Smooth muscle cell of the brain vasculature (primary cell): ENCODE measurements around the gene ATF3.

Experiments
- DNase-seq: peaks from one replicate; pipeline ENCODE4 v3.0.0-alpha.2; 2012; ENCODE audit warnings: low read depth, low spot score

The ATF3 gene

DNA sequence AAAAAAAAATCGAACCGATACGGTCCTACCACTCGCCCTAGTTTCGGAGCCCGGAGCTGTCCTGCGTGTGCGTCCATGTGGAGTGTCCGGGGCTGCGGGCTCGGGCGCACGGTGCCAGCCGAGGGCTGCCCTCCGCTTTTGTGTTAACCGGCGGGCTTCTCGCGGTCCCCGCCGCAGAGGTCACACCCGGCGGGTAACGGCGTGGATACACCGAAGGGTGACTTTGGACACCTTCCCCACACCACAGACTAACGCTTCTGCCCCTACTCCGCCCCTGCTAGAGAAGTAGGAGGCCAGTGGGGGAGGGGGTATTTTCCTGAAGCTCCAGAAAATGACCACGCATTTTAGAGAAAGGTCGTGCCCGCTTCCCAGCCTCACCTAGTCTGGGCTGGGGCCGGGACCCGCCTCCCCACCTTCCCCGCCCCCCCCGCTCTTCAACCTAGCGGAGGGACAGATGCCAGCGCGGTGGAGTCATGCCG is 609 bp upstream of the ATF3 start:
- no peak for DNase-seq

DNA sequence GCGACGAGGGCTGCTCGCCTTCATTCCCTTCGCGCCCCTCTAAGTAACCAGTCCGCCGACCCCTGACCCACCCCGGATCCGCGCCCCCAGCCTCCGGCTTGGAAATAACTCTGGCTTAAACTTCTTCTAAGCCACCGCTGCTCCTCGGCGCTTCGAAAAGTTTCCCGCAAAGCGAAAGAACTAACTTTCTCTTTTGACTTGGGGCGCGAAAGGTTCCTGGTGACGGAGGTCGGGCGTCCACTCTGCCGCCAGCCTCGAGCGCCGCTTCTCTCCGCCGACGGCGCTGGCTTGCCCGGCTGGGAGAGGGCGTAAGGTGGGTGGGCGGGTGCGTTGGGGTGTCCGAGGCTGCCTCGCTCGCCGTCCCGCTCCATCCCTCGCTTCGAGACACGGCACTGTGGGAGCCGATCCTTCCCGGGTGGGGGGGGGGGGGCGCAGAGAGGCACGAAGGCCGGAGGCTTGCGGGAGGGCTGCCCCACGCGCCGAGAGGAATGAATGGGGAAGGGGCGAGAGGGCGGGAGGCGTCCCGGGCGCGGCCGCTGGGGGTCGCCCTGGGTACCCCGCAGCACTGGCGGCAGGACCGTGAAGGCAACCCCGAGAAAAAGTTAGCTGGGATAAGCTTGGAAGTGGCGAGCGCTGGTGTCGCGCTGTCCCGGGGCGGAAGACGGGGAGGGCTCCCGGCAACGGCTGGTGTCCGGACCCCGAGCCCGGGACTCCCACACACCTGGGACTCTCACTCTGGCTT is 569 bp downstream of the ATF3 start:
- no peak for DNase-seq

DNA sequence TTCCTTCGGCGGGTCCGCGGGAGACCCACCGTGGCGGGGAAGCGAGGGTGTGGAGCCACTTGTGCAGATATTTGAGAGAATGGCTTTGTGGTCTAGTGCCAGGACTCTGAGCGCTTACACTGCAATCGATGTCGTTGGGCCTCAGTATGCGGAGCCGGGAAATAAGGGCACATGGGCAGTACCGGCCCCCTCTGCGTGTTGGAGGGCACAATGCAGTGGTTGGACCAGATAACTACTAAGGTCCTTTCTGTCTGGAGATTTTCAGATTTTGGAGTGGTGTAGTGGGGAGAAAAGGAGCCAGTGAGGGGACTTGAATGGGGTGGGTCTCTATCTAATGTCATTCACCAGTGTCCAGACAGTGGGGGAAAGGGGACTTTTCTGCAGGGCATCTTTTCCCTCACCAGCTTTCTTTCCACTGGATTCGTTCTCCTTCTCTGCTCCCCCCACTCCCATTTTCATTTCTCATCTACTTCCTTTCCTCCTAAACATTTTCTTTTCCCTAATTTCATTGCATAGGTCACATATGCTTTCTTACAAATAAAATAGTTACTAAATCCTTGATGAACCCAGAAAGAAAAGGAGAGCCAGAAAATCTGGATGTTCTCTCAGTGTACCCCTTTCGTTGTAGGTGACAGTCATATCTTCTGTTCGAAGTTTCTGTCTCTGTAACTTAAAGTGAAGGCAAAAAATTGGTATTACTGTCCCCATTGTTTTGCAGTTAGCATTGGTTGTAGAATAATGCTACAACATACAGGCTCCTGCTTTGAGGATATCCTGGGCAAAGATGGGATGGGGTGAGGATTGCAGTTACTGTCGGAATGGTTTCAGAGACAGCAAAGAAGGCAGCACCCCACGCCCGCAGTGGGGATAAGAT is 1.4 kb downstream of the ATF3 start:
- no peak for DNase-seq

DNA sequence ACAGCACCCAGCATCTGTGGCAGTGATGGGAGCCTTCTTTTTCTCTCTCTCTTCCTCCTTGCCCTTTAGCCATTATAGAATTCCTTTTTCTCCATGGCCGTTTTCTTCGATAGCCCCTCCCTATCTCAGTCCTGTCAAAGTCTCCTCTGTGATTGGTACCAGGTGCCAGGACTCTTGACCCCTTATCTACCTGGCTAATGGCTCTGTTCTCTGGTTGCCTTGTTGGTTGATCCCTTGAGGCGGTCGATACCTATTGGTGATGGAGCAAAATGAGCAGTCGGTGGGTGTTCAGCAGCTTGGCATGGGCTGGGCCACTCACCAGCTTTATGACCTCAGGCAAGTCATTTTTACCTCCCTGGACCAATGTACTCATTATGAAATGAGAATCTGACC is 2.0 kb downstream of the ATF3 start:
- DNase-seq = no peak

DNA sequence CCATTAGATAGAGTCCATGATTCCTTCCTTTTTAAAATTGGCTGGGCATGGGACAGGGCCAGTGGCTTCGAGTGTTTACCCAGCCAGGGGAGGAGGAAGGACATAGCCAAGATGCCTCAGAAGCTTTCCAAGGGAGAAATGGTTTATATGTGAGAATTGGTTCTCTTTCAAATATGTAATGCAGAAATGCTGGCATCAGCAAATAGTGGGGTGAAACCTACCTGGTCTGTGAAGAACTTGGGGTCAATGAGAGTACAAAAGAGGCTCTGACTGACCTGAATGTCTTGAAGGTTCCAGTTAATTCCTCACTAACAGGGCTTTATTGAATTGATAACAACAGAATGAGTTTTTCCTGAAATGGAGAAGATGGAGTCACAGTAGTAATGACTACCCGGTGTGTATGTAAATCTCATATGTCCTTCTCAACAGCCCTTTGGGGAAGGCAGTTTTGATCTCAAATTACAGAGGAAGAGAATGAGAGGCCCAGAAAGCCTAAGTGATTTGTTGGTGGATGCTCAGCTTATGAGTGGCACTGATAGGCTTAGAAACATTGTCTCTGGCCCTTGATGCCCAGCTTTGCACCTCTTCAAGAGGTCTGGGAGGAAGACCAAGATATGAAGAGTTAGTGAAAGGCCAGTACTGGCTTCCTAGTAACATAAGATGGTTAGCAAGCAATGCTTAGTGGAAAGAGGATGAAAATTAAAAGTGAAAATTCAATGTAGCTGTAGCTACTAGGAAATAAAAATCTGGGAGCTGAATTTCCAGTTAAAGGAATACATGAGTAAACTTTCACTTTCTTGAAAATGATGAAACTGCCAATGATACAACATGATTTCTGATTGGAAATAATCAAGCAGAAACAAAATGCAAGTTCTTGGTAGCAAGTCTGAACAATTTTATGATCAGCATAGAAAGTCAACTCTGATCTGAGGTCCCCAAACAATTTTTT is 2.7 kb downstream of the ATF3 start:
- DNase-seq = no peak

DNA sequence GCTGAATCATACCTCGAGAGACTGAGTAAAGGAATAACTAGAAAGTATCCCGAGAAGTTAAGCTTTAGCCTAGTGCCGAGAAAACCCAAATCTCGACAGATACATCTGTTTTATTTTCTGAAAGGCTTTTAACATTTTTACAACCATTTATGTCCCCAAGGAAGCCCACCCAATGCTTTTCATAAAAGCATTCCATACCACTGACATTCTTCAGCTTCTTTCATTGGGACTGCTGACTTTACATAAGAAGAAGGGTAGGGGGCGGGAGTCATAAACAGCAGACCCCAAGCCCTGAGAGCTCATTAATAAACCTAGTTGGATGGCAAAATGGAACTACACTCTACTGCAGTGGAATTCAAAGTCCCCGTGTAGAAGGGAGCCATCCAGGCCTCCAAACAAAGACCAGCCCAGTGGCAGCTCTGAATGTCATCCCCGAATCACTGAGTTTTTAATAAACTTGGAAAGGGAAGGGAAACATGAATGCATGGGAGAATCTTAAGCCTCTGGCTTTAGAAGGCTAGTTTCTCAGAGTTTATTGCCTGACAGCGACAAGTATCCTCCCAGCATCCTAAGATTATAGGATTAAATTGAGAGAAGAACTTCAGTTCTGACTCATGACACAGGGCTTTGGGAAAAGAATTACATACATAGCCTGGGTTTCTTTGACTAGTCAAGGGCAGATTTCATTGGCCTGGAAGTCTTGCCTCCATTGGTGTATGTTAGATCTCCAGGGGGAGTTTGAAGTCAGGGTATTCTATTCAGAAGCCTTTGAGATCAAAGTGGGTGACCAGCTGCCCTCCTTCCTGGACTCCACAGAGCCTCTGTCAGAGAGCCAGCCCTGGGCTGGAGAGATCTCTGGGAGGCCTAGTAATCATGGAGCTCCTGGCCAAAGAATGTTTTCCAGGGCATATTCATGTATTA is 3.7 kb downstream of the ATF3 start:
- no peak for DNase-seq

DNA sequence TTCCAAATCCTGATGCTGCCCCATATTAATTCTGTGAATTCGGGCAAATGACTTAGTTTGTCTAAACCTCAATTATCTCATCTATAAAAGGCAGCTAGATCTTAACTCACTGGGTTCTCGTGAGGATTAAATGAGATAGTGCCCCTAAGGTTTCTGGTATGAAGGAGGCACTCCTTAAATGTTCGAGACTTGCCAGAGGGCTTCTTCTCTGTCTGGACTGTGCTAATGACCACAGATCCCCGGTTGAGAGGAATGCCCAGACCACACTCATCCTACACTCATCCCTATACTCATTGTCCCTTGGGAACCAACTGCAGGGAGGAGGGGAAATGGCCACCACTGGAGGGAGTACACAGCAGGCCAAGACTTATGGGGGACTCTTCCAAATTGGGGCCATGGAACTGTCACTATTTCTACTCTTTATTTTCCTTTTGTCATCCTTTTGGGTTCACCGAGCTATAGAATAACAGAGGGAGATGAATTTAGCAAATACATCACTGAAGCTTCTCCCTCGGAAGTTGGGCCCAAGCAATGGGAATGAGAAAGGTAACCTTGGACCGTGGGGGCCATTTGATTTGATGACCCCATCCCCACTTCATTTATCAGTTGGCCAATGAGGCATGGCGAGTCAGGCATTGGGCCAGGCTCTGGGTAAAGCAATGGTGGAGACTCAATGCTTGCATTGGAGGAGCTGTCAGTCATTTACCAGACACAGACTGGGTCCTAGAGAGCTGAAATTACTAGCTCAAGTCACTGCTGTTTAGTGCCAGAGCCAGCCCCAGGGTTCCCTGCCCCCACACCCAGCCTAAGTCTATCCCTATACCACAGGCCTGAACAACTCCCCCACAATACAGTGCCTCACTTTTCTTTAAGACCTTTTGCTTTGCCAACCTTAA is 5.1 kb downstream of the ATF3 start:
- DNase-seq = no peak

DNA sequence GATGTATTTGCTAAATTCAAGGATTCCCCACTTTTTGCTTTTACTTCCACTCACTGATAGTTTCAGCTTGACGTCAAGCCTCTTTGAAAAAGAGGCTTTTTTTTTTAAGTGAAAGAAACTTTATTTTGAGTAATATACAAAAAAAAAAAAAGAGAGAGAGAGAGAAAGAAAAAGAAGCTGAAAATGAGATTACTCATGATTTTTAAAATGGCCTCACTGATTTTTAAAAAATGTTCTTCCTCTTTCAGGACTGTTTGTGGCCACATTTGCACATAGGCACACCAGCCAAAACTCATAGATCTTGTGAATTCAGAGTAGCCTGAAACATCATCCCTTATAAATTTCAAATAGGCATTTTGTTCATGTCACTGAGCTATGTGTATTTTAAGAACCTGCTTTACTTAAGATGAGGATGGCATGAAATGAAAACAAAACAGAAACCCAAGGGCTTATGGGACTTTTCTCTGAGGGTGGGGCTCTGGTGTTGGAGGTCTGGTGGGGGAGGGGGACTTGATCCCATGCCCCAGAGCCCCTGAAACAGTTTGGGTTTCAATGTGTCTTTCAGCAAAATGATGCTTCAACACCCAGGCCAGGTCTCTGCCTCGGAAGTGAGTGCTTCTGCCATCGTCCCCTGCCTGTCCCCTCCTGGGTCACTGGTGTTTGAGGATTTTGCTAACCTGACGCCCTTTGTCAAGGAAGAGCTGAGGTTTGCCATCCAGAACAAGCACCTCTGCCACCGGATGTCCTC is 6.1 kb downstream of the ATF3 start:
- no peak for DNase-seq

DNA sequence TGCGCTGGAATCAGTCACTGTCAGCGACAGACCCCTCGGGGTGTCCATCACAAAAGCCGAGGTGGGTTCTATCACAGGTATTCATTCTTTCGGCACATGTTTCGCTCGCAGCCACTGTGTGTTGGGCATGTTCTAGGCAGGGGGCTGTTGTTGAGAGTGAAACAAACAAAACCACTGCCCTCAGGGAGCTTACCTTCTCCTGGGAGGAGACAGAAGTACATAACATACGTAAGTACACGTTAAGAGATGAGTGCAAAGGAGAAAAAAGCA is 6.6 kb downstream of the ATF3 start:
- DNase-seq = no peak

DNA sequence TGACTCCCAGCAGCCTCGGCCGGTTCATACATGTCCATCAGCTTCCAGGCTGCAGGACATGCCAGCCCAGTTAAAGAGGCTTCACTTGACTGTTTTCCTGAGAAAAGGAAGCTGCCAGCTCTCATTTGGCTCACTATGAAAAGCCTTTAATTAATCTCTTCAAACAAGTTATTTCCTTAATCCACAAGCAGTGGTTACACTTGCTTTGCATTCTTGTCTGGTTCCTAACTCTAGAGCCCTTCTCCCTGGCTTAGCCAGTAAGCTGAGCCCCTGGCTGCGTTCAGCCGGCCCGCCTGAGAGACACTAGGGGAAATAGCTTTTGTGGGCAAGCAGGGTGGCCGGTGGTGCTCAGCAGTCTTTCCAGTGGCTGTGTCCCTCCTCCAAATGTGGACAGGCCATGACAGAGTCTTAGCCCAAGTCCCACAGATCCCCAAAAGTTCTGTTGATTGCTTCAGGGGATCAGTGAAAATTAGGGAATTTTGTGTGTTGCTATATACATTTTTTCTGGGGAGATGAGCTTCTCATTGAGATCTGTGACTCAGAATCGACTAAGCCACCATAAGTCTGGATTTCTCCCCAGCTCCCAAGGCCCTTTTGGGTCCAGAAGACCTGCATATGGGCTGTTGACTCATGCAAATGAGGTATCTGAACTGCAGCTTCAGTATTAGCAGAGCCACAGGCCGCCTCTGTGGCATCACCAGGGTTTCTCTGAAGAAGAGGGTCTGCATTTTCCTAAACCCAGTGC is 10.1 kb downstream of the ATF3 start:
- no peak for DNase-seq

DNA sequence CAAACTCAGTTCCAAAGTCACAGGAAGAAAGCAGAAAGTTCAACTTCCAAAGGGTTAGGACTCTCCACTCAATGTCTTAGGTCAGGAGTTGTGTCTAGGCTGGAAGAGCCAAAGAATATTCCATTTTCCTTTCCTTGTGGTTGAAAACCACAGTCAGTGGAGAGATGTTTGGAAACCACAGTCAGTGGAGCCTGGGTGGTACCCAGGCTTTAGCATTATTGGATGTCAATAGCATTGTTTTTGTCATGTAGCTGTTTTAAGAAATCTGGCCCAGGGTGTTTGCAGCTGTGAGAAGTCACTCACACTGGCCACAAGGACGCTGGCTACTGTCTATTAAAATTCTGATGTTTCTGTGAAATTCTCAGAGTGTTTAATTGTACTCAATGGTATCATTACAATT is 11.7 kb downstream of the ATF3 start:
- no peak for DNase-seq

DNA sequence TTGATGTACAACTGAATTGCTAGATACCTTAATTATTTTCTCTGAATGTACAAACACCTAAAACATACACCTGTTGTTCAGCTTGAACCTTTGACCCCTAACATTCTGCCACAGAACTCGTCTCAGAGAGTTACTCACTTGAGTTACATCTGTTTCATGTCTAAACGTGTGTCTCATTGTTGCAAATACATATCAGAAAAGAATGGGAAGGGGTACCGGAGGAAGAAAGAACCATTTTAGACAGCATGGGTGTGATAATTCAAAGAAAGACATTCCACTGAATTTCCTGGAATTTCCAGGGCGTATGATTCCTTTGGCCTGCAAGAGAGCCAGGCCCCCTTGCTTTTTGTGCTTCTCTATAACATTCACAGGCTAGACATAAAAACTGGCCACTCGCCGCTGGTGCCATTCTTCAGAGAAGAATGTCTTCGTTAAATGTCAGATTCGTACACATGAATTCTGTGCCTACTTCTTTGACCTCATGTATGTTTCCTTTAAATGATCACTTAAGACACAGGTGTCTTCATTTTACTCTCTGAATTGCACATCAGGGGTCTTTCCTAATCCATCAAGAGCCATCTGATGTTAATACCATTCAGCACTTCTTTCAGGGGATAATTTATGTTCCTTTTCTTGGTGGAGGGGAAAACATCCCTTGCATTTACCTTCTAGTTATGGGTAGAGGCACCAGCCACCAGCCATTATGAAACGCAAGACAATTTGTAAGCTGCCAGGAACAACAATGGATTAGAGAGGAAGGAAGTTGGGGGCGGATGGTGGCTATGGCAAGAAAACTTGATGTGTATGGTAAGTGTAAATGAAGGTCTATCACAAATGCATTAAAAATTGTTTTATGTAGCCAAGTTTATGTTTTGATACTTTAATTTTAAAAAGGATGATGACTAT is 12.7 kb downstream of the ATF3 start:
- DNase-seq = no peak

DNA sequence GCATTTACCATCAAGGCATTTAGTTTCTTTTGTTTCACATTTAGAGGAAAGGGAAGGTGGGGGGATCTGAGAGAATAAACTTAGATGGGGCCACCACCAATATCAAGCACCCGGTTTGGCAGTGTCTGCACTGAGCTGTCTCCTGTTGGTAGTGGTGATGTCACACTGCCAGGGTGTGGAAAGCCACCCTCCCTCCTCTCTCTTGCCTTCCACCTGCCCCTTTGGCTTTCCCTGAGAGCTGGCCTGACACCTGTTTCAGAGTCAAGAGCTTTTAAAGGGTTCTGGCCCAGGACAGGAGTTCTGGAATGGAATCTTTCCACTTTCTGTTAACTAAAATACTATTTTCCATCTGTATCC is 13.4 kb downstream of the ATF3 start:
- no peak for DNase-seq

DNA sequence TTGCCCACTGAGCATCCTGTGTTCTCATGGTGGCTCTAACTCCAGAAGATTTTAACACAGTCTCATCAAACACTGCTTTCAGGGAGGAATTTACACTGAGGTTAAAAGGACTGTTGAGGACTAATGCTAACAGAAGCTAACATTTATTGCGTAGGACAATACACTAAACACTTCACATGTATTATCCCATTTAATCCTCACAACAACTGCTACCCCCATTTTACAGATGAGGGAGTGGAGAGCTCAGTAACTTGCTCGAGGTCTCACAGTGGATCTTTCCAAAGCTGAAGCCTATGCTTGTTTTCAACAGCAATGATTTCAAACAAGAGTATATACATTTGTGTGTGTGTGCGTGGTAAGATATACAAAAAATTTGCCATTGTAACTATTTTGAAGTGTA is 13.9 kb downstream of the ATF3 start:
- no peak for DNase-seq

DNA sequence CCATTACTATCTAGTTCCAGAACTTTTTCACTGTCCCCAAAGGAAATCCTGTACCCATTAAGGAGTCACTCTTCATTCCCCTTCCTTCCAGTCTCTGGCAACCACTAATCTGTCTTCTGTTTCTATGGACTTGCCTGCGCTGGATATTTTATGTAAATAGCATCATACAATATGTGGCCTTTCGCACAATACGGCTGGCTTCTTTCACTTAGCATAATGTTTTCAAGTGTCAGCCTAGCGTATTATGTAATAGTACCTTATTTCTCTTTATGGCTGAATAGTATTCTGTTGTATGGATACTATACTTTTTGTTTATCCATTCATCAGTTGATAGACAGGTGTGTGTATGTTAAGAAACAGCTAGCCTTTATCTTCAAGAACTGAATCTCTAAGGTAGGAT is 14.3 kb downstream of the ATF3 start:
- no peak for DNase-seq

DNA sequence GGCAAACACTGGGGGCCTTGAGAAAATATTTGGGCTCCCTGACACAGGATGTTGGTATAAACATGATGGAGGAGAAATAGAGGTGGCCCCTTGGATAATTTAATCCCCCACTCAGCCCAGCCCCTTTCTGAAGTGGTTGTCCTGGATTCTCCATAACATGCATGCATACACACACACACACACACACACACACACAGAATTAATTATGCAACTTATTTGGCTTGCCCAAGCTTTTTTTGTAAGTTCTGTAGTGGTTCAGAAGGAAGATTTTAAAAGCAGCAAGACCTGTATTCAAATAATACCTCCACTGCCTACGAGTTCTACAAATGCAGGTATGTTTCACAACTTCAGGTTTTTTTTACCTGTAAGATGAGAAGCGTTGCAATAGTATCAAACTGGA is 15.0 kb downstream of the ATF3 start:
- no peak for DNase-seq

DNA sequence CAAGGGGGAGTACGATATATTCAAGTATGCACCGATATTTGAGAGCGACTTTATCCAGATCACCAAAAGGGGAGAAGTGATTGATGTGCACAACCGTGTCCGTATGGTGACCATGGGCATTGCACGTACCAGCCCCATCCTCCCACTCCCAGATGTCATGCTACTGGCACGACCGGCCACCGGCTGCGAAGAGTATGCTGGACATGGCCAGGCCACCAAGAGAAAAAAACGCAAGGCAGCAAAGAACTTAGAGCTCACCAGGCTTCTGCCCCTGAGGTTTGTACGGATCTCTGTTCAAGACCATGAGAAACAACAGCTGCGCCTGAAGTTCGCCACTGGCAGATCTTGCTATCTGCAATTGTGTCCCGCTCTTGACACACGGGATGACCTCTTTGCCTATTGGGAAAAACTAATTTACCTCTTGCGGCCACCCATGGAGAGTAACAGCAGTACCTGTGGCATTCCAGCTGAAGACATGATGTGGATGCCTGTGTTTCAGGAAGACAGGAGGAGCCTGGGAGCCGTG is 16.5 kb downstream of the ATF3 start:
- no peak for DNase-seq
